GM12878 (cell line): ENCODE results near the gene GPR137B. TPM values are rescaled to one million over a fixed set of nuclear protein-coding genes. Genes with fewer than 3 reads are reported as not detected.

Experiments used
- ATAC-seq: fragments of 200-7000 bp; cut with Tn5 transposase; 3 replicates; pipeline ENCODE4 v1.9.1; 2020; ENCODE audit warnings: mild to moderate bottlenecking, moderate library complexity
- BruUV-seq: library from RNA; stranded (reverse); fragments of 400-500 nt; replicated peaks from 2 replicates; lab custom pipeline; 2021; lab: Mats Ljungman, UMichigan
- CTCF ChIA-PET: fragments of 300-600 bp; sonication (Branson Sonifier 250); formaldehyde crosslinking; extraction: SDS; loops from one replicate; lab custom pipeline; 2021; ENCODE audit warnings: inconsistent platforms; lab: Yijun Ruan, JAX
- POLR2A ChIA-PET: fragments of 350-600 bp; formaldehyde crosslinking; extraction: SDS; loops from one replicate; lab custom pipeline; 2021; ENCODE audit warnings: inconsistent platforms; lab: Charles Lee
- RAD21 ChIA-PET: fragments of 300-600 bp; sonication (Branson Sonifier 250); formaldehyde crosslinking; loops from one replicate; lab custom pipeline; 2023; ENCODE audit warnings: antibody characterized with exemption; ENCODE audit not compliant: unreplicated experiment; lab: Charles Lee
- SMC1A ChIA-PET: fragments of 300-600 bp; sonication (Branson Sonifier 250); formaldehyde crosslinking; loops from one replicate; lab custom pipeline; 2023; ENCODE audit not compliant: unreplicated experiment, uncharacterized antibody; lab: Charles Lee
- DNase-seq: peaks from one replicate; pipeline ENCODE4 v3.0.0-alpha.2; 2011; ENCODE audit warnings: low read depth, low spot score
- FAIRE-seq: peaks from 3 replicates; lab custom pipeline; 2011; peaks lifted over from hg19 to GRCh38; lab: Jason Lieb, UNC
- H2AFZ ChIP-seq: 2 replicates; pipeline ENCODE4 v1.6.0; 2011; ENCODE audit warnings: low read depth, low read length, control low read depth; ENCODE audit not compliant: control insufficient read depth
- H3K27ac ChIP-seq: 2 replicates; pipeline ENCODE4 v1.5.1; 2011; ENCODE audit warnings: control low read depth; ENCODE audit not compliant: control insufficient read depth, insufficient read depth
- H3K27me3 ChIP-seq, 2 experiments: replicated peaks in 1 of 2; 2 replicates each; pipeline versions ENCODE4 v1.6.0 to v1.6.1; 2011; ENCODE audit warnings: low read length in 1 of 2; ENCODE audit not compliant: control insufficient read depth in 2 of 2, insufficient read depth in 2 of 2
- H3K36me3 ChIP-seq, 2 experiments: 2 replicates each; pipeline ENCODE4 v1.5.1; 2011; ENCODE audit warnings: low read length in 1 of 2; ENCODE audit not compliant: control insufficient read depth in 2 of 2, insufficient read depth in 2 of 2
- H3K4me1 ChIP-seq: 2 replicates; pipeline ENCODE4 v1.6.1; 2011; ENCODE audit warnings: mild to moderate bottlenecking, low read length, moderate library complexity, mixed read lengths; ENCODE audit not compliant: control insufficient read depth, insufficient read depth
- H3K4me2 ChIP-seq: 2 replicates; pipeline ENCODE4 v1.6.0; 2011; ENCODE audit warnings: control low read depth; ENCODE audit not compliant: control insufficient read depth, insufficient read depth
- H3K4me3 ChIP-seq: fragments of 200-600 bp; sonication (generic); 2 replicates; pipeline ENCODE4 v1.5.1; 2016
- H3K79me2 ChIP-seq: 2 replicates; pipeline ENCODE4 v1.6.0; 2011; ENCODE audit warnings: low read length; ENCODE audit not compliant: control insufficient read depth, insufficient read depth
- H3K9ac ChIP-seq: 2 replicates; pipeline ENCODE4 v1.8.0; 2011; ENCODE audit warnings: low read length, control low read depth, mixed read lengths; ENCODE audit not compliant: control insufficient read depth, insufficient read depth
- H3K9me3 ChIP-seq: replicated peaks from 3 replicates; pipeline ENCODE4 v1.5.1; 2011; ENCODE audit warnings: mild to moderate bottlenecking, low read length; ENCODE audit not compliant: control insufficient read depth, insufficient read depth
- H4K20me1 ChIP-seq: 2 replicates; pipeline ENCODE4 v1.6.0; 2011; ENCODE audit not compliant: control insufficient read depth, insufficient read depth
- BCLAF1 ChIP-seq: fragments of 450-650 bp; IDR thresholded peaks from 2 replicates; pipeline ENCODE4 v1.6.1; 2017; ENCODE audit warnings: antibody characterized with exemption, mild to moderate bottlenecking, moderate library complexity
- EED ChIP-seq: sonication (generic); IDR thresholded peaks from 2 replicates; pipeline ENCODE4 v1.6.1; 2016; ENCODE audit warnings: antibody characterized with exemption, low read depth
- MEF2B ChIP-seq: fragments of 450-650 bp; IDR thresholded peaks from 2 replicates; pipeline ENCODE4 v1.6.1; 2018; ENCODE audit warnings: mild to moderate bottlenecking, moderate library complexity; ENCODE audit not compliant: partially characterized antibody, poor library complexity, severe bottlenecking
- PKNOX1 ChIP-seq: fragments of 450-650 bp; IDR thresholded peaks from 2 replicates; pipeline ENCODE4 v1.6.1; 2016; ENCODE audit warnings: mild to moderate bottlenecking
- POLR2AphosphoS5 ChIP-seq: IDR thresholded peaks from 2 replicates; pipeline ENCODE4 v1.6.1; 2011; ENCODE audit warnings: mild to moderate bottlenecking, low read length, inconsistent platforms
- POU2F2 ChIP-seq: IDR thresholded peaks from 3 replicates; pipeline ENCODE4 v1.6.1; 2011; ENCODE audit warnings: low read depth, mild to moderate bottlenecking, low read length, borderline replicate concordance
- SMARCA5 ChIP-seq: fragments of 450-650 bp; IDR thresholded peaks from 2 replicates; pipeline ENCODE4 v1.6.1; 2017; ENCODE audit warnings: mild to moderate bottlenecking
- WGBS: methylation state at CpG from one replicate; pipeline ENCODE4 v1.1.6; 2016; ENCODE audit warnings: low lambda C conversion rate; ENCODE audit not compliant: insufficient replicate concordance, insufficient coverage; ENCODE audit errors: missing lambda C conversion rate; 5-methylcytosine and 5-hydroxymethylcytosine counted together
- in situ Hi-C: fragments of 300-500 bp; cut with MboI; formaldehyde crosslinking; loops from 9 replicates; pipeline ENCODE4 v1.14.3; 2018; ENCODE audit warnings: mixed read lengths
- intact Hi-C: fragments of 100-400 bp; cut with micrococcal nuclease; formaldehyde crosslinking; loops from one replicate; pipeline ENCODE4 v1.14.2; 2022; ENCODE audit not compliant: unreplicated experiment
- polyA plus RNA-seq, 11 experiments: library from polyadenylated mRNA; depleted of rRNA in 4 of 11; unstranded in 6 of 11; stranded (reverse) in 5 of 11; fragments of >200 nt; fragmentation: Nextera tagmentation in 4 of 11; fragmentation: Illumina TruSeq in 1 of 11; extraction: Ambion mirVana in 4 of 11; extraction: Trizol in 1 of 11; gene quantifications; 1 replicate in 1 of 11; 2 replicates in 10 of 11; pipeline versions ENCODE4 v1.2.1 to v1.2.3, GENCODE V29; 2011 to 2016; ENCODE audit warnings: inconsistent platforms in 2 of 11, missing spikeins in 2 of 11, low read depth in 1 of 11
- total RNA-seq, 4 experiments: library from RNA; depleted of rRNA in 3 of 4; stranded (reverse); fragments of >200 nt in 3 of 4; fragmentation: Illumina TruSeq in 1 of 4; extraction: Trizol in 1 of 4; gene quantifications; 2 replicates each; pipeline versions ENCODE4 v1.2.1 to v1.2.3, GENCODE V29; 2013 to 2021

The GPR137B gene
- total and polyA plus RNA-seq, 10 of the 15 experiments (the other 5 are each of a cell fraction or from before 2014, with no cell fraction given), result 5.4 to 20.8 (median 12.5) TPM

GRCh38 chr1:236175642-236176336, 33.5 kb downstream of the GPR137B start:
- ChIA-PET SMC1A (interaction anchor here (1.2 kb wide), 1 partner anchor 19 kb away, joined by 3 read pairs; no protein-coding TSS in a partner anchor), CTCF (interaction anchor here (1.3 kb wide), 1 partner anchor 17 kb away, joined by 3 read pairs; no protein-coding TSS in a partner anchor), RAD21 (no interaction called here), POLR2A (interaction anchor here (0.6 kb wide), 1 partner anchor 36 kb away, joined by 8 read pairs; no protein-coding TSS in a partner anchor)
- H3K79me2 ChIP-seq, result no peaks in the 10 kb centered on the region
- H4K20me1 ChIP-seq, result no peaks in the 10 kb centered on the region
- peak overlapping the region; percentile 65; the same call in 1 of the 2 replicates for H2AFZ ChIP-seq
- H3K36me3 ChIP-seq, result peaks cover 3 to 15% of the 10 kb centered on the region in 2 experiments; a peak in 3 of 4 replicates
- H3K4me3 ChIP-seq, result no peak overlapping the region
- no peak overlapping the region for H3K9ac ChIP-seq
- no peak for DNase-seq
- no TSS peak for BruUV-seq
- ATAC-seq, result peak; percentile 70
- in situ Hi-C loops (no loop called here), intact Hi-C loops (no loop called here)
- peak overlapping the region; percentile 33; the same call in 1 of the 2 replicates for H3K27ac ChIP-seq
- H3K4me1 ChIP-seq, result peaks cover 14% of the 10 kb centered on the region
- H3K27me3 ChIP-seq, result no peaks in the 10 kb centered on the region
- 51% methylated on average over 12 of the region's 12 CpGs for WGBS
- no peaks in the 10 kb centered on the region for H3K9me3 ChIP-seq
- TF ChIP-seq SMARCA5 (no peak), EED (0 out of 2 replicates have a peak, but pooled peaks have one; percentile 26), MEF2B (peak; percentile 30), POU2F2 (peak; percentile 79; the same call in 1 of the 3 replicates), PKNOX1 (peak; percentile 25; the same call in 1 of the 2 replicates), BCLAF1 (no peak), POLR2AphosphoS5 (peak; percentile 59; the same call in 1 of the 2 replicates)
- peak overlapping the region; percentile 48 for H3K4me2 ChIP-seq
- peak; percentile 72 for FAIRE-seq
